ENCODE measurements around the gene FZD1.

FZD1 gene

DNA sequence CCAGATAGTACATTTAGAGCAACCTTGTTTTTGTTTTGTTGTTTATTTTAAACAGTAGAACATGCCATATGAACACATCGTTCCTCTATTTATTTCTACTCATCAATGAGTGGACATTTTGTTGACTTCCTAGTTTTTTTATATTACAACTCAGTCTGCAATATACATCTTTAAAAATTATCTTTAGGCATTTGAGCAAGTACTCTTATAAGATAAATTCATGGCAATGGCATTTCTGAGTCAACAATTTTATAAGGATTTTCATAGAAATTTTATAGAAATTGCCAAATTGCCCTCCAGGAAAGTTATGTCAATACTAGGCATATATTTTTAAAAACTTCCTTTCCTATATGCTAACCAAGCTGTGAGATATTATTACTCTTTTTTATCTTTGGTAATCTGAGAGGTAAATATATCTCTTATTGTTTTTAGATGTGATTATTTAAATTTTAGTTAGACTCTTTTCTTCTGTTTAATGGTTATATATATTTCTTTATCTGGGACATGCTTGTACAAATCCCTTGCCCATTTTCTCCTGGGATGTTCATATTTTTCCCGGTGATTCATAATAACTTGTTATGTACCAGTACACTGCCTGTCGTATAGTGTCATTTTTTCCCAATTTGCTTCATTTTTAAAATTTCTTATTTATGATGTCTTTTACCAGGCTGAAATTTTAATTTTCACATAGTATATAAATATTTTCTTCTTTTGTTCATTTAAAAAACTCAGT, 50.5 kb downstream of the FZD1 start:
- no peak for DNase-seq (ENCODE audit: low spot score)
- TF ChIP-seq, protein P1, sequence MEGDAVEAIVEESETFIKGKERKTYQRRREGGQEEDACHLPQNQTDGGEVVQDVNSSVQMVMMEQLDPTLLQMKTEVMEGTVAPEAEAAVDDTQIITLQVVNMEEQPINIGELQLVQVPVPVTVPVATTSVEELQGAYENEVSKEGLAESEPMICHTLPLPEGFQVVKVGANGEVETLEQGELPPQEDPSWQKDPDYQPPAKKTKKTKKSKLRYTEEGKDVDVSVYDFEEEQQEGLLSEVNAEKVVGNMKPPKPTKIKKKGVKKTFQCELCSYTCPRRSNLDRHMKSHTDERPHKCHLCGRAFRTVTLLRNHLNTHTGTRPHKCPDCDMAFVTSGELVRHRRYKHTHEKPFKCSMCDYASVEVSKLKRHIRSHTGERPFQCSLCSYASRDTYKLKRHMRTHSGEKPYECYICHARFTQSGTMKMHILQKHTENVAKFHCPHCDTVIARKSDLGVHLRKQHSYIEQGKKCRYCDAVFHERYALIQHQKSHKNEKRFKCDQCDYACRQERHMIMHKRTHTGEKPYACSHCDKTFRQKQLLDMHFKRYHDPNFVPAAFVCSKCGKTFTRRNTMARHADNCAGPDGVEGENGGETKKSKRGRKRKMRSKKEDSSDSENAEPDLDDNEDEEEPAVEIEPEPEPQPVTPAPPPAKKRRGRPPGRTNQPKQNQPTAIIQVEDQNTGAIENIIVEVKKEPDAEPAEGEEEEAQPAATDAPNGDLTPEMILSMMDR (IDR thresholded peaks at IDR 0.05; ENCODE audit: extremely low read depth, insufficient read depth, missing control alignments): no peak
- in situ Hi-C loops (cut with MboI; ENCODE audit: low pct_unique_long_range_greater_than_20kb, low sequenced_read_pairs, unreplicated experiment): no loop called here

DNA sequence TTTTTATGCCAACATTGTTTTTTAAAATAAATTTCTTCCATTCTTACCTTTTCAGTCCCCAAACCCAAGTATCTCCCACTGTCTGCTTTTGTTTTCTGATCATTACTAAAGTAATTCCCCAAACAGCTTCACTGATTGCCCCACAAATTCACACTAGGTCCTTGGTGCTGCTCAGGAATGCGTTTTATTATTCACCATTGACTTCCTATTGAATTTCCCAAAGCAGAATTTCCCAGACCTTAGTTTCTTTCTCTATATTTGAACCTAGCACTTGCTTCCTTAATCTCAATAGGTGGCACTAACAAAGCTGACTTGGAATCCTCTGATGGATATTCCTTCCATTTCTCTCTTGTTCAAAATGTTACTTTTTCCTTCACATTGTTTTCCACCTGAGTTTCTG, 52.2 kb downstream of the FZD1 start:
- TF ChIP-seq, protein P1 (IDR thresholded peaks at IDR 0.05; ENCODE audit: extremely low read depth, insufficient read depth, missing control alignments): no peak
- in situ Hi-C loops (cut with MboI; ENCODE audit: low pct_unique_long_range_greater_than_20kb, low sequenced_read_pairs, unreplicated experiment): no loop called here
- no peak for DNase-seq (ENCODE audit: low spot score)

DNA sequence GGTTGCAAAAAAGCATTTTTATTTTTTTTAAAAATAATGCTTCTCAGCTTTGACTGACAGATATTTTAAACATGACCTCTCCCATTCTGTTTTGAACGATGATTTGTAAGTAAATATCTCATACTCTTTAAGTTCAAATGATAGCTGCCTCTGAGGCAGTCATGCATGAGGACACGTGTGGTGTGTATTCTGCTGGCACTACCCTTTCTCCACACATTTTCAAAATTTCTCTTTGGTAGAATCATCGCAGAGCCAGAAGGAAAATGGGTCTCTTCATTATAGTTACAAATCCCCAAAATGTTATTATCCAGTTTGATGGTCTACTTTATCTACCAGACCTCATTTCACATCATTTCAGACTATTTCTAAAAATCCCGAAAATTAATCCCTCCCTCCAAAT, 55.1 kb downstream of the FZD1 start:
- in situ Hi-C loops (cut with MboI; ENCODE audit: low pct_unique_long_range_greater_than_20kb, low sequenced_read_pairs, unreplicated experiment): no loop called here
- TF ChIP-seq, protein P1 (IDR thresholded peaks at IDR 0.05; ENCODE audit: extremely low read depth, insufficient read depth, missing control alignments): no peak
- DNase-seq (ENCODE audit: low spot score): no peak

DNA sequence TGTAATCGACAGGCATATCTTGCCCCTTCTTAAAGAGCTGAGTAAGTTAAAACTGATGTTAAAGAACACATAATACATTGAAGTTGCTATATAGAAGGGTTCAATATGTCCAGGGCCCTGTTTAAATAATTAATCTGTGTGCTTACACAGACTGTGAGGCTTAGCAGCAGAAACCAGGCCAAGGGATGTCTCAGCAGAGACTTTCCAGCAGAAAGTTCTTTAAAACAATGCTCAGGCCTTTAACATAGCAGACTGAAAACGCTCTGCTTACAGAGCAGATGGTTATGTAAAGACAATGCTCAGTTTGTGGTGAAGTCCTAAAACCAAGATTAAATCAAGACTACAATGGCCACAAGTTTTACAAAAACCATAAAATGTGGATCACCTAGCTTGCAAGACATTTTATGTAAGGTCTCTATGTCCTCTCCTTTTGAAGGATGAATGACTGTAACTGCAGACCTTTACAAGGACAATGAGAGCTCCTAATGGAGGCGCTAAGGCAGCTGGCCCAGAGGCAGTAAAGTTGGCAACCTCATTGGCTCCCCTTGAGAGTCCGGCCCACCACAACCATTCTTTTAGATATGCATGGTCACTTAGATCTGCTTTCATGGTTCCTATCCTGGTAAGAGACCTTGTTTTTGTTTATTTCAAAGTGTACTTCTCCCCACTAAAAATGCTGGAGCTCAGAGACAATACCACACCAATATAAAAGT, 56.3 kb downstream of the FZD1 start:
- no peak for DNase-seq (ENCODE audit: low spot score)
- in situ Hi-C loops (cut with MboI; ENCODE audit: low pct_unique_long_range_greater_than_20kb, low sequenced_read_pairs, unreplicated experiment): no loop called here
- TF ChIP-seq, protein P1 (IDR thresholded peaks at IDR 0.05; ENCODE audit: extremely low read depth, insufficient read depth, missing control alignments): no peak

Data from GM13977 (cell line).